Sigmoid colon (tissue), 7 donors: Measurements from ENCODE around the gene NPHP4. TPM values are rescaled to one million over a fixed set of nuclear protein-coding genes. Genes with fewer than 3 reads are reported as not detected.

Source experiments
- DNase-seq: peaks from one replicate; pipeline ENCODE4 v3.0.0-alpha.2; 2019
- H3K27ac ChIP-seq, 4 donors: fragments of 200-600 bp; sonication (generic); one replicate each; pipeline ENCODE4 v1.5.1; 2016 to 2019; ENCODE audit warnings: mild to moderate bottlenecking in 1 of 4
- H3K27me3 ChIP-seq, 3 donors: fragments of 200-600 bp; sonication (generic); one replicate each; pipeline ENCODE4 v1.5.1; 2019; ENCODE audit warnings: mild to moderate bottlenecking in 1 of 3
- H3K36me3 ChIP-seq, 4 donors: fragments of 200-600 bp; sonication (generic); one replicate each; pipeline ENCODE4 v1.5.1; 2016 to 2019
- H3K4me1 ChIP-seq, 4 donors: fragments of 200-600 bp; sonication (generic); one replicate each; pipeline ENCODE4 v1.5.1; 2017 to 2019
- H3K4me3 ChIP-seq, 4 donors: fragments of 200-600 bp; sonication (generic); one replicate each; pipeline ENCODE4 v1.5.1; 2017 to 2019; ENCODE audit warnings: mild to moderate bottlenecking in 2 of 4, moderate library complexity in 1 of 4
- H3K9me3 ChIP-seq, 4 donors: fragments of 200-600 bp in 3 of 4; sonication (generic) in 3 of 4; one replicate each; pipeline versions ENCODE4 v1.5.1 to v1.6.1; 2013 to 2019
- EP300 ChIP-seq, 4 donors: sonication (generic); formaldehyde crosslinking; IDR thresholded peaks; one replicate each; pipeline ENCODE4 v1.6.1; 2017; ENCODE audit warnings: antibody characterized with exemption in 4 of 4
- POLR2A ChIP-seq, 2 donors: fragments of 450-650 bp; IDR thresholded peaks; one replicate each; pipeline ENCODE4 v1.6.1; 2016; ENCODE audit warnings: antibody characterized with exemption in 2 of 2, mild to moderate bottlenecking in 2 of 2, moderate library complexity in 2 of 2
- POLR2AphosphoS5 ChIP-seq, 4 donors: sonication (generic); formaldehyde crosslinking; IDR thresholded peaks; one replicate each; pipeline ENCODE4 v1.6.1; 2017; ENCODE audit warnings: antibody characterized with exemption in 4 of 4
- WGBS, 2 donors: extraction: QIAGEN DNeasy Blood & Tissue Kit; methylation state at CpG; one replicate each; pipeline ENCODE4 v1.1.7; 2013; 5-methylcytosine and 5-hydroxymethylcytosine counted together
- intact Hi-C: fragments of 100-400 bp; cut with DNase I; formaldehyde crosslinking; loops from one replicate; pipeline ENCODE4 v1.15.1; 2023
- polyA plus RNA-seq, 3 donors: library from polyadenylated mRNA; stranded (reverse); fragments of 200-250 nt; gene quantifications; one replicate each; pipeline ENCODE4 v1.2.3, GENCODE V29; 2013
- total RNA-seq, 4 donors: library from RNA; depleted of rRNA; stranded (reverse); fragments of >200 nt; gene quantifications; one replicate each; pipeline ENCODE4 v1.1.0, GENCODE V29; 2016
- TF ChIP-seq, protein P1 (sequence below), 4 experiments: fragments of 450-650 bp in 3 of 4; fragments of 200-600 bp in 1 of 4; IDR thresholded peaks; one replicate each; pipeline ENCODE4 v1.5.1; 2016 to 2019; ENCODE audit warnings: antibody characterized with exemption in 4 of 4, mild to moderate bottlenecking in 3 of 4, moderate library complexity in 2 of 4
- donor health status: healthy with polysubstance abuse.
- donor health status: Bipolar disorder and iron deficiency.
- donor health status: healthy.

Gene NPHP4
- total and polyA plus RNA-seq, 7 donors, result 0.60 to 12.2 (median 5.7) TPM

DNA sequence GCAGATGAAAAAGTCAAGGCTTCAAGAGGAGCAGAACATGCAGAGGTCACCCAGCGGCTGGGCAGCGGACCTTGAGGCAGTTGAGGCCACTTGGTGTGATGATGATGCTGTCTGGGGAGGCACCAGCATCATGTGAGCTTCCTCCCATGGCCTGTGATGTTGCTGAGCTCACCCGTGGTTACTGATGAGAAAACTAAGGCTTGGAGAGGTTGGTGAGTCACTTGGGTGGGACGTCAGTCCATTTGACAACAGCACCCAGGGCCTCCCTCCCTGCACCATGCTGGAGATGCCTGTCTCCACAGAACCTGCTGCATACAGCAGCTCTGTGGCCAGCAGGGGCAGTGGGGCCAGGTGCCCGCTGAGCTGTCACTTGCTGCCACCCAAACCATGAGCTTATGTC lies 146.8 kb downstream of the NPHP4 start:
- H3K27ac ChIP-seq, result no peak overlapping the region
- H3K4me1 ChIP-seq, result no peaks in the 10 kb centered on the region
- H3K4me3 ChIP-seq, result no peak overlapping the region
- intact Hi-C loops, result no loop called here
- H3K9me3 ChIP-seq, result no peaks in the 10 kb centered on the region
- no peaks in the 10 kb centered on the region for H3K36me3 ChIP-seq
- peaks cover 0 to 41% (median 20%) of the 10 kb centered on the region in 3 donors for H3K27me3 ChIP-seq
- 54 to 76% methylated on average over 5 of the region's 5 CpGs for WGBS, 2 donors
- TF ChIP-seq POLR2A (IDR thresholded peaks at IDR 0.05) (no peak), POLR2AphosphoS5 (IDR thresholded peaks at IDR 0.05) (no peak), EP300 (IDR thresholded peaks at IDR 0.05) (no peak)
- TF ChIP-seq, protein P1, sequence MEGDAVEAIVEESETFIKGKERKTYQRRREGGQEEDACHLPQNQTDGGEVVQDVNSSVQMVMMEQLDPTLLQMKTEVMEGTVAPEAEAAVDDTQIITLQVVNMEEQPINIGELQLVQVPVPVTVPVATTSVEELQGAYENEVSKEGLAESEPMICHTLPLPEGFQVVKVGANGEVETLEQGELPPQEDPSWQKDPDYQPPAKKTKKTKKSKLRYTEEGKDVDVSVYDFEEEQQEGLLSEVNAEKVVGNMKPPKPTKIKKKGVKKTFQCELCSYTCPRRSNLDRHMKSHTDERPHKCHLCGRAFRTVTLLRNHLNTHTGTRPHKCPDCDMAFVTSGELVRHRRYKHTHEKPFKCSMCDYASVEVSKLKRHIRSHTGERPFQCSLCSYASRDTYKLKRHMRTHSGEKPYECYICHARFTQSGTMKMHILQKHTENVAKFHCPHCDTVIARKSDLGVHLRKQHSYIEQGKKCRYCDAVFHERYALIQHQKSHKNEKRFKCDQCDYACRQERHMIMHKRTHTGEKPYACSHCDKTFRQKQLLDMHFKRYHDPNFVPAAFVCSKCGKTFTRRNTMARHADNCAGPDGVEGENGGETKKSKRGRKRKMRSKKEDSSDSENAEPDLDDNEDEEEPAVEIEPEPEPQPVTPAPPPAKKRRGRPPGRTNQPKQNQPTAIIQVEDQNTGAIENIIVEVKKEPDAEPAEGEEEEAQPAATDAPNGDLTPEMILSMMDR (IDR thresholded peaks at IDR 0.05), result no peak
- no peak for DNase-seq

DNA sequence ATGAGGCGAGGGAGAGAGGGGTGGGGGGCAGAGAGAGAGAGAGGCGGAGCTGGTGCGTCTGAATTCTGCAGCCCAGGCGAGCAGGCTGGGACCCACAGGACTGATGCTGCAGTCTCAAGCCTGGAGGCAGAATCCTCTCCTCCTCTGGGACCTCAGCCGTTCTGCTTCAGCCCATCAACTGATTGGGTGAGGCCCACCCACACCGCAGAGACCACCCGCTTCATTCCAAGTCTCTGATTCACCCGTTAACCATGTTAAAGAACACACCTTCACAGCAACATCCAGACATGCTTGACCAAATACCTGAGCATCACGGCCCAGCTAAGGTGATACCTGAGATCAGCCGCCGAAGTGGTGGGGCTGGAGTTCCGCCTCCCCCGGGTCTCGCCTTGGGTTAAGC lies 147.8 kb downstream of the NPHP4 start:
- Histone ChIP-seq H3K27ac (no peak overlapping the region), H3K9me3 (no peaks in the 10 kb centered on the region), H3K36me3 (no peaks in the 10 kb centered on the region), H3K4me1 (no peaks in the 10 kb centered on the region), H3K4me3 (no peak overlapping the region), H3K27me3 (peaks cover 0 to 41% (median 20%) of the 10 kb centered on the region in 3 donors)
- intact Hi-C loops, result no loop called here
- DNase-seq, result no peak
- TF ChIP-seq EP300 (IDR thresholded peaks at IDR 0.05) (no peak), POLR2A (IDR thresholded peaks at IDR 0.05) (no peak), POLR2AphosphoS5 (IDR thresholded peaks at IDR 0.05) (no peak)
- TF ChIP-seq, protein P1 (IDR thresholded peaks at IDR 0.05), result no peak
- 80 to 81% methylated on average over 14 of the region's 14 CpGs for WGBS, 2 donors

DNA sequence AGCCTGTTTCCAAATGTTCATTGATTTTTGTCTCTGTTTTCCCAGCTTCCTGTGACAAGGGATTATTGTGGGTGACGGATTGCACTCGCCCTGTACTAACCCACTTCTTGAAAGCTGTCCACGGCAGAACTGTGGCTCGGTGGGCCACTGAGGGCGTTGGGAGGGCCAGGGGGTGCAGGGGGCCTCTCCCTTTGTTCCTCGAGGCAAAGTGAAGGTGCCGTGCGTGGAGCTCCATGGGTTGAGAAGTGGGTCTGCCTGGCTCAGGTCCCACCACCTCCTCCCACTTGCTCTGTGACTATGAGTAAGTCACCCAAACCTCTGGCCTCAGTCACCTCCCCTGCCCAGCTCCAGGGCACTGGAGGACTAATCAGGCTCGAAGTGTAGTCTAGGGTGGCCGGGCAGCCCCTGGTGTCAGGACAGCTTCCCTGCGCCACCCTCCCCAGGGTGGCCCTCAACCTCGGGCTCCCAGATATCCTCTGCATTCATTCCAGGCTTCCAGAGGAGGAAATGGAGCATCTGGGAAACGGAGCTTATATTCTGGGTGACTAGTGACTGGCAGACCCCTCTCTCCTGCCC lies 148.6 kb downstream of the NPHP4 start:
- Histone ChIP-seq H3K27me3 (peaks cover 0 to 39% (median 20%) of the 10 kb centered on the region in 3 donors), H3K4me1 (no peaks in the 10 kb centered on the region), H3K4me3 (no peak overlapping the region), H3K9me3 (no peaks in the 10 kb centered on the region), H3K36me3 (no peaks in the 10 kb centered on the region), H3K27ac (no peak overlapping the region)
- 61 to 70% methylated on average over 13 of the region's 13 CpGs for WGBS, 2 donors
- DNase-seq, result no peak
- intact Hi-C loops, result no loop called here
- TF ChIP-seq POLR2A (IDR thresholded peaks at IDR 0.05) (no peak), POLR2AphosphoS5 (IDR thresholded peaks at IDR 0.05) (no peak), EP300 (IDR thresholded peaks at IDR 0.05) (no peak)
- TF ChIP-seq, protein P1 (IDR thresholded peaks at IDR 0.05), result no peak

DNA sequence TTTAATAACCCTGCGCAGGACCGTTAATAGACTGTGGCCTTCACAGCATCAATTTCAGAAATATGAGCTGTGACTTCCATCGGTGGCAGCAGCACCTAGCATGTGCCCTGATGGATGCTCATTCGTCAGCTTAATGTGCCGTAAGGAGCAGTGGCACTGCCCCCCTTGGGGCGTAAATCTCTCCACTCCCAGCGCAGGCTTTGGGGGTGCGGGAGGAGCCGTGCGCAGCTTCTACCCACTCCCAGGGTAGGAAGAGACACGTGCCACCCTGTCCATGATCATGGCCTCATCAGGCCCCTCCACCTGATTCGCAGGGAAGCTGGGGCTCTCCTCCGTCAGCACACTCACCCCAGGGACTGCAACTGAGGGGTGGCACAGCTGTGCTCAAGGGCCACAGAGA lies 149.5 kb downstream of the NPHP4 start:
- DNase-seq, result no peak
- Histone ChIP-seq H3K9me3 (no peaks in the 10 kb centered on the region), H3K4me3 (no peak overlapping the region), H3K4me1 (no peaks in the 10 kb centered on the region), H3K27ac (no peak overlapping the region), H3K36me3 (no peaks in the 10 kb centered on the region), H3K27me3 (peaks cover 0 to 31% (median 19%) of the 10 kb centered on the region in 3 donors)
- no peak for TF ChIP-seq POLR2A (IDR thresholded peaks at IDR 0.05)
- TF ChIP-seq EP300 (IDR thresholded peaks at IDR 0.05), result no peak
- TF ChIP-seq, protein P1 (IDR thresholded peaks at IDR 0.05), result no peak
- no peak for TF ChIP-seq POLR2AphosphoS5 (IDR thresholded peaks at IDR 0.05)
- intact Hi-C loops, result no loop called here
- 86% methylated on average over 13 of the region's 13 CpGs for WGBS, 2 donors

DNA sequence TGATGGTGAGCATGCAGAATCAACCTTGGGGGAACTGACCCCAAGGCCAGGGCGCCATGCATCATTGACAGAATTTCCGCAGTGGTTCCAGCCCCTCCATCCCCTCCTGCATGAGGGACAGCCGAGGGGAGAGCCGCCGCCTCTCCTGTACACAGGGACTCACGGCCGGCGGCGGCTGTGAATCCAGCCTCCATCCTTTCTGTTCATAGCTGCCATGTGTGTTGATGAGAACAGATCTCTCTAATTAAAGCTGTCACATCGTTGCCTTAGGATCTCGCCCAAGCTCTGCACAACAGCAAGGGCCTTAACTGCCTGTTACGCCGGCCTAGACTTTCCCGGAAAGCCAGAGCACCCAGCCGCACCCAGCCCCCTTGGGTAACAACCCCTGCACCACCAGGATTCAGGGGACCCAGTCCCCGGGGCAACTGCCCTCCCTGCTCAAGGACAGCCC lies 151.6 kb downstream of the NPHP4 start:
- Histone ChIP-seq H3K27me3 (peaks cover 0 to 24% (median 4%) of the 10 kb centered on the region in 3 donors), H3K9me3 (no peaks in the 10 kb centered on the region), H3K4me3 (no peak overlapping the region), H3K27ac (no peak overlapping the region), H3K4me1 (no peaks in the 10 kb centered on the region), H3K36me3 (no peaks in the 10 kb centered on the region)
- TF ChIP-seq POLR2AphosphoS5 (IDR thresholded peaks at IDR 0.05), result no peak
- TF ChIP-seq POLR2A (IDR thresholded peaks at IDR 0.05), result no peak
- TF ChIP-seq, protein P1 (IDR thresholded peaks at IDR 0.05), result no peak
- TF ChIP-seq EP300 (IDR thresholded peaks at IDR 0.05), result no peak
- no peak for DNase-seq
- 75 to 83% methylated on average over 16 of the region's 16 CpGs for WGBS, 2 donors
- intact Hi-C loops, result no loop called here
